Fibroblast of lung (primary cell): ENCODE results near the gene RAD17.

Experiments
- EZH2 ChIP-seq: IDR thresholded peaks from 2 replicates; pipeline ENCODE4 v1.5.1; 2012; ENCODE audit warnings: low read length, control low read depth, mild to moderate bottlenecking; ENCODE audit errors: missing control alignments
- TF ChIP-seq, protein P1 (sequence below), 2 donors: IDR thresholded peaks in 1 of 2; conservative IDR thresholded peaks in 1 of 2; 1 replicate in 1 of 2; 2 replicates in 1 of 2; pipeline ENCODE4 v1.5.1; 2011 to 2012; ENCODE audit warnings: low read length in 2 of 2, control low read depth in 1 of 2, inconsistent platforms in 1 of 2, low read depth in 1 of 2, mild to moderate bottlenecking in 1 of 2

GRCh38 chr5:69350664-69351063 lies 19.0 kb upstream of the RAD17 start:
- TF ChIP-seq, protein P1, sequence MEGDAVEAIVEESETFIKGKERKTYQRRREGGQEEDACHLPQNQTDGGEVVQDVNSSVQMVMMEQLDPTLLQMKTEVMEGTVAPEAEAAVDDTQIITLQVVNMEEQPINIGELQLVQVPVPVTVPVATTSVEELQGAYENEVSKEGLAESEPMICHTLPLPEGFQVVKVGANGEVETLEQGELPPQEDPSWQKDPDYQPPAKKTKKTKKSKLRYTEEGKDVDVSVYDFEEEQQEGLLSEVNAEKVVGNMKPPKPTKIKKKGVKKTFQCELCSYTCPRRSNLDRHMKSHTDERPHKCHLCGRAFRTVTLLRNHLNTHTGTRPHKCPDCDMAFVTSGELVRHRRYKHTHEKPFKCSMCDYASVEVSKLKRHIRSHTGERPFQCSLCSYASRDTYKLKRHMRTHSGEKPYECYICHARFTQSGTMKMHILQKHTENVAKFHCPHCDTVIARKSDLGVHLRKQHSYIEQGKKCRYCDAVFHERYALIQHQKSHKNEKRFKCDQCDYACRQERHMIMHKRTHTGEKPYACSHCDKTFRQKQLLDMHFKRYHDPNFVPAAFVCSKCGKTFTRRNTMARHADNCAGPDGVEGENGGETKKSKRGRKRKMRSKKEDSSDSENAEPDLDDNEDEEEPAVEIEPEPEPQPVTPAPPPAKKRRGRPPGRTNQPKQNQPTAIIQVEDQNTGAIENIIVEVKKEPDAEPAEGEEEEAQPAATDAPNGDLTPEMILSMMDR (conservative IDR thresholded peaks at IDR 0.05 in 1 of 2, IDR thresholded peaks at IDR 0.05 in 1 of 2; ENCODE audit: low read depth in 1 of 2, low read length in 2 of 2): no peak
- TF ChIP-seq EZH2: no peak
